GM12878 (cell line): Measurements from ENCODE around the gene CENPQ. TPM values are rescaled to one million over a fixed set of nuclear protein-coding genes. Genes with fewer than 3 reads are reported as not detected.

Experiments
- ATAC-seq: fragments of 200-7000 bp; cut with Tn5 transposase; 3 replicates; pipeline ENCODE4 v1.9.1; 2020; ENCODE audit warnings: mild to moderate bottlenecking, moderate library complexity
- BruUV-seq: library from RNA; stranded (reverse); fragments of 400-500 nt; replicated peaks from 2 replicates; lab custom pipeline; 2021; lab: Mats Ljungman, UMichigan
- CTCF ChIA-PET: fragments of 300-600 bp; sonication (Branson Sonifier 250); formaldehyde crosslinking; extraction: SDS; loops from one replicate; lab custom pipeline; 2021; ENCODE audit warnings: inconsistent platforms; lab: Yijun Ruan, JAX
- POLR2A ChIA-PET: fragments of 350-600 bp; formaldehyde crosslinking; extraction: SDS; loops from one replicate; lab custom pipeline; 2021; ENCODE audit warnings: inconsistent platforms; lab: Charles Lee
- RAD21 ChIA-PET: fragments of 300-600 bp; sonication (Branson Sonifier 250); formaldehyde crosslinking; loops from one replicate; lab custom pipeline; 2023; ENCODE audit warnings: antibody characterized with exemption; ENCODE audit not compliant: unreplicated experiment; lab: Charles Lee
- SMC1A ChIA-PET: fragments of 300-600 bp; sonication (Branson Sonifier 250); formaldehyde crosslinking; loops from one replicate; lab custom pipeline; 2023; ENCODE audit not compliant: unreplicated experiment, uncharacterized antibody; lab: Charles Lee
- DNase-seq: peaks from one replicate; pipeline ENCODE4 v3.0.0-alpha.2; 2011; ENCODE audit warnings: low read depth, low spot score
- FAIRE-seq: peaks from 3 replicates; lab custom pipeline; 2011; peaks lifted over from hg19 to GRCh38; lab: Jason Lieb, UNC
- H2AFZ ChIP-seq: 2 replicates; pipeline ENCODE4 v1.6.0; 2011; ENCODE audit warnings: low read depth, low read length, control low read depth; ENCODE audit not compliant: control insufficient read depth
- H3K27ac ChIP-seq: 2 replicates; pipeline ENCODE4 v1.5.1; 2011; ENCODE audit warnings: control low read depth; ENCODE audit not compliant: control insufficient read depth, insufficient read depth
- H3K27me3 ChIP-seq, 2 experiments: replicated peaks in 1 of 2; 2 replicates each; pipeline versions ENCODE4 v1.6.0 to v1.6.1; 2011; ENCODE audit warnings: low read length in 1 of 2; ENCODE audit not compliant: control insufficient read depth in 2 of 2, insufficient read depth in 2 of 2
- H3K36me3 ChIP-seq, 2 experiments: 2 replicates each; pipeline ENCODE4 v1.5.1; 2011; ENCODE audit warnings: low read length in 1 of 2; ENCODE audit not compliant: control insufficient read depth in 2 of 2, insufficient read depth in 2 of 2
- H3K4me1 ChIP-seq: 2 replicates; pipeline ENCODE4 v1.6.1; 2011; ENCODE audit warnings: mild to moderate bottlenecking, low read length, moderate library complexity, mixed read lengths; ENCODE audit not compliant: control insufficient read depth, insufficient read depth
- H3K4me2 ChIP-seq: 2 replicates; pipeline ENCODE4 v1.6.0; 2011; ENCODE audit warnings: control low read depth; ENCODE audit not compliant: control insufficient read depth, insufficient read depth
- H3K4me3 ChIP-seq: fragments of 200-600 bp; sonication (generic); 2 replicates; pipeline ENCODE4 v1.5.1; 2016
- H3K79me2 ChIP-seq: 2 replicates; pipeline ENCODE4 v1.6.0; 2011; ENCODE audit warnings: low read length; ENCODE audit not compliant: control insufficient read depth, insufficient read depth
- H3K9ac ChIP-seq: 2 replicates; pipeline ENCODE4 v1.8.0; 2011; ENCODE audit warnings: low read length, control low read depth, mixed read lengths; ENCODE audit not compliant: control insufficient read depth, insufficient read depth
- H3K9me3 ChIP-seq: replicated peaks from 3 replicates; pipeline ENCODE4 v1.5.1; 2011; ENCODE audit warnings: mild to moderate bottlenecking, low read length; ENCODE audit not compliant: control insufficient read depth, insufficient read depth
- H4K20me1 ChIP-seq: 2 replicates; pipeline ENCODE4 v1.6.0; 2011; ENCODE audit not compliant: control insufficient read depth, insufficient read depth
- ASH2L ChIP-seq: fragments of 300-600, 200-600 bp; sonication (generic); IDR thresholded peaks from 2 replicates; pipeline ENCODE4 v1.6.1; 2017; ENCODE audit warnings: low read depth, mild to moderate bottlenecking, borderline replicate concordance
- BRCA1 ChIP-seq: IDR thresholded peaks from 2 replicates; pipeline ENCODE4 v1.6.1; 2011; ENCODE audit warnings: low read depth, low read length, improper control_type of control experiment
- ESRRA ChIP-seq: IDR thresholded peaks from 2 replicates; pipeline ENCODE4 v1.6.1; 2012; ENCODE audit warnings: mild to moderate bottlenecking, low read length, improper control_type of control experiment
- MEF2B ChIP-seq: fragments of 450-650 bp; IDR thresholded peaks from 2 replicates; pipeline ENCODE4 v1.6.1; 2018; ENCODE audit warnings: mild to moderate bottlenecking, moderate library complexity; ENCODE audit not compliant: partially characterized antibody, poor library complexity, severe bottlenecking
- ZSCAN29 ChIP-seq: fragments of 450-650 bp; IDR thresholded peaks from 2 replicates; pipeline ENCODE4 v1.6.1; 2017; ENCODE audit warnings: mild to moderate bottlenecking, moderate library complexity
- WGBS: methylation state at CpG from one replicate; pipeline ENCODE4 v1.1.6; 2016; ENCODE audit warnings: low lambda C conversion rate; ENCODE audit not compliant: insufficient replicate concordance, insufficient coverage; ENCODE audit errors: missing lambda C conversion rate; 5-methylcytosine and 5-hydroxymethylcytosine counted together
- in situ Hi-C: fragments of 300-500 bp; cut with MboI; formaldehyde crosslinking; loops from 9 replicates; pipeline ENCODE4 v1.14.3; 2018; ENCODE audit warnings: mixed read lengths
- intact Hi-C: fragments of 100-400 bp; cut with micrococcal nuclease; formaldehyde crosslinking; loops from one replicate; pipeline ENCODE4 v1.14.2; 2022; ENCODE audit not compliant: unreplicated experiment
- polyA plus RNA-seq, 11 experiments: library from polyadenylated mRNA; depleted of rRNA in 4 of 11; unstranded in 6 of 11; stranded (reverse) in 5 of 11; fragments of >200 nt; fragmentation: Nextera tagmentation in 4 of 11; fragmentation: Illumina TruSeq in 1 of 11; extraction: Ambion mirVana in 4 of 11; extraction: Trizol in 1 of 11; gene quantifications; 1 replicate in 1 of 11; 2 replicates in 10 of 11; pipeline versions ENCODE4 v1.2.1 to v1.2.3, GENCODE V29; 2011 to 2016; ENCODE audit warnings: inconsistent platforms in 2 of 11, missing spikeins in 2 of 11, low read depth in 1 of 11
- total RNA-seq, 4 experiments: library from RNA; depleted of rRNA in 3 of 4; stranded (reverse); fragments of >200 nt in 3 of 4; fragmentation: Illumina TruSeq in 1 of 4; extraction: Trizol in 1 of 4; gene quantifications; 2 replicates each; pipeline versions ENCODE4 v1.2.1 to v1.2.3, GENCODE V29; 2013 to 2021
- TF ChIP-seq, protein P1 (sequence below): IDR thresholded peaks from 2 replicates; pipeline ENCODE4 v1.6.1; 2012; ENCODE audit warnings: low read depth, low read length, improper control_type of control experiment
- TF ChIP-seq, protein P2 (sequence below): fragments of 450-650 bp; IDR thresholded peaks from 2 replicates; pipeline ENCODE4 v1.6.1; 2017; ENCODE audit warnings: antibody characterized with exemption, mild to moderate bottlenecking, moderate library complexity
- TF ChIP-seq, protein P3 (sequence below): fragments of 450-650 bp; IDR thresholded peaks from 2 replicates; pipeline ENCODE4 v1.6.1; 2017; ENCODE audit warnings: mild to moderate bottlenecking

The CENPQ gene
- total and polyA plus RNA-seq, 10 of the 15 experiments (the other 5 are each of a cell fraction or from before 2014, with no cell fraction given), result 7.4 to 34.2 (median 17.8) TPM

DNA sequence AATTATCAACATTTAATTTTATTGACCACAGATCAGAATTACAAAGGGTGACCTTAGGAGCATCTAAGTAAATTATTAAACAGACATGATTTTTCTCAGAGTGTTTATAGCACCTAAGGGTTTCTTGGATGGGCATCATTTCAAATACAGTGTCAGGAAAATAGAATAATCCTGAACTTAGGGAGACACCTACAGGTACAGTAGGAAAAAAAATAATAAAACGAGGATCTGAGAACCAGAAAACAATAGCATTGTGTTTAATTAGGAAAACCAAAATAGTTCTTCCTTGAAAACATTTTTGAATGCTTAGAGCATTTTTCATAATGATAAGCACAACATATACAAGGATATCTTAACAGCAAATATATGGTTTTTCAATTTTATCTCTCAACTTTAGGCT, 39.4 kb upstream of the CENPQ start:
- H3K4me2 ChIP-seq, result no peak overlapping the region
- H3K4me3 ChIP-seq, result no peak overlapping the region
- no peaks in the 10 kb centered on the region for H4K20me1 ChIP-seq
- in situ Hi-C loops (no loop called here), intact Hi-C loops (no loop called here)
- H3K27ac ChIP-seq, result no peak overlapping the region
- no TSS peak for BruUV-seq
- no peaks in the 10 kb centered on the region for H3K79me2 ChIP-seq
- RAD21 ChIA-PET, result no interaction called here
- TF ChIP-seq, protein P1, sequence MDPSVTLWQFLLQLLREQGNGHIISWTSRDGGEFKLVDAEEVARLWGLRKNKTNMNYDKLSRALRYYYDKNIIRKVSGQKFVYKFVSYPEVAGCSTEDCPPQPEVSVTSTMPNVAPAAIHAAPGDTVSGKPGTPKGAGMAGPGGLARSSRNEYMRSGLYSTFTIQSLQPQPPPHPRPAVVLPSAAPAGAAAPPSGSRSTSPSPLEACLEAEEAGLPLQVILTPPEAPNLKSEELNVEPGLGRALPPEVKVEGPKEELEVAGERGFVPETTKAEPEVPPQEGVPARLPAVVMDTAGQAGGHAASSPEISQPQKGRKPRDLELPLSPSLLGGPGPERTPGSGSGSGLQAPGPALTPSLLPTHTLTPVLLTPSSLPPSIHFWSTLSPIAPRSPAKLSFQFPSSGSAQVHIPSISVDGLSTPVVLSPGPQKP, result no peak
- TF ChIP-seq, protein P2, sequence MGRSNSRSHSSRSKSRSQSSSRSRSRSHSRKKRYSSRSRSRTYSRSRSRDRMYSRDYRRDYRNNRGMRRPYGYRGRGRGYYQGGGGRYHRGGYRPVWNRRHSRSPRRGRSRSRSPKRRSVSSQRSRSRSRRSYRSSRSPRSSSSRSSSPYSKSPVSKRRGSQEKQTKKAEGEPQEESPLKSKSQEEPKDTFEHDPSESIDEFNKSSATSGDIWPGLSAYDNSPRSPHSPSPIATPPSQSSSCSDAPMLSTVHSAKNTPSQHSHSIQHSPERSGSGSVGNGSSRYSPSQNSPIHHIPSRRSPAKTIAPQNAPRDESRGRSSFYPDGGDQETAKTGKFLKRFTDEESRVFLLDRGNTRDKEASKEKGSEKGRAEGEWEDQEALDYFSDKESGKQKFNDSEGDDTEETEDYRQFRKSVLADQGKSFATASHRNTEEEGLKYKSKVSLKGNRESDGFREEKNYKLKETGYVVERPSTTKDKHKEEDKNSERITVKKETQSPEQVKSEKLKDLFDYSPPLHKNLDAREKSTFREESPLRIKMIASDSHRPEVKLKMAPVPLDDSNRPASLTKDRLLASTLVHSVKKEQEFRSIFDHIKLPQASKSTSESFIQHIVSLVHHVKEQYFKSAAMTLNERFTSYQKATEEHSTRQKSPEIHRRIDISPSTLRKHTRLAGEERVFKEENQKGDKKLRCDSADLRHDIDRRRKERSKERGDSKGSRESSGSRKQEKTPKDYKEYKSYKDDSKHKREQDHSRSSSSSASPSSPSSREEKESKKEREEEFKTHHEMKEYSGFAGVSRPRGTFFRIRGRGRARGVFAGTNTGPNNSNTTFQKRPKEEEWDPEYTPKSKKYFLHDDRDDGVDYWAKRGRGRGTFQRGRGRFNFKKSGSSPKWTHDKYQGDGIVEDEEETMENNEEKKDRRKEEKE, result no peak
- TF ChIP-seq BRCA1 (no peak), ZSCAN29 (no peak), ASH2L (no peak), MEF2B (no peak), ESRRA (no peak)
- TF ChIP-seq, protein P3, sequence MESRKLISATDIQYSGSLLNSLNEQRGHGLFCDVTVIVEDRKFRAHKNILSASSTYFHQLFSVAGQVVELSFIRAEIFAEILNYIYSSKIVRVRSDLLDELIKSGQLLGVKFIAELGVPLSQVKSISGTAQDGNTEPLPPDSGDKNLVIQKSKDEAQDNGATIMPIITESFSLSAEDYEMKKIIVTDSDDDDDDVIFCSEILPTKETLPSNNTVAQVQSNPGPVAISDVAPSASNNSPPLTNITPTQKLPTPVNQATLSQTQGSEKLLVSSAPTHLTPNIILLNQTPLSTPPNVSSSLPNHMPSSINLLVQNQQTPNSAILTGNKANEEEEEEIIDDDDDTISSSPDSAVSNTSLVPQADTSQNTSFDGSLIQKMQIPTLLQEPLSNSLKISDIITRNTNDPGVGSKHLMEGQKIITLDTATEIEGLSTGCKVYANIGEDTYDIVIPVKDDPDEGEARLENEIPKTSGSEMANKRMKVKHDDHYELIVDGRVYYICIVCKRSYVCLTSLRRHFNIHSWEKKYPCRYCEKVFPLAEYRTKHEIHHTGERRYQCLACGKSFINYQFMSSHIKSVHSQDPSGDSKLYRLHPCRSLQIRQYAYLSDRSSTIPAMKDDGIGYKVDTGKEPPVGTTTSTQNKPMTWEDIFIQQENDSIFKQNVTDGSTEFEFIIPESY, result no peak
- H3K4me1 ChIP-seq, result no peaks in the 10 kb centered on the region
- no peak overlapping the region for H3K9ac ChIP-seq
- H2AFZ ChIP-seq, result no peak overlapping the region
- POLR2A ChIA-PET, result no interaction called here
- FAIRE-seq (no peak), DNase-seq (no peak), ATAC-seq (no peak)
- H3K9me3 ChIP-seq, result no peaks in the 10 kb centered on the region
- H3K36me3 ChIP-seq, result no peaks in the 10 kb centered on the region
- CTCF ChIA-PET, result no interaction called here
- WGBS, result 0% methylated on average over 1 of the region's 1 CpG
- SMC1A ChIA-PET, result no interaction called here
- H3K27me3 ChIP-seq, result no peaks in the 10 kb centered on the region
